Gastrocnemius medialis (tissue), 4 donors: Measurements from ENCODE around the gene ASB15. TPM values are rescaled to one million over a fixed set of nuclear protein-coding genes. Genes with fewer than 3 reads are reported as not detected.

Experiments used
- ATAC-seq, 2 donors: fragments of 150-250 bp; one replicate each; pipeline ENCODE4 v1.9.1; 2016
- DNase-seq, 2 donors: peaks; one replicate each; pipeline ENCODE4 v3.0.0-alpha.2; 2019
- H3K27ac ChIP-seq, 4 donors: fragments of 200-600 bp; sonication (generic); 1 replicate in 1 of 4; 2 replicates in 3 of 4; pipeline ENCODE4 v1.5.1; 2016 to 2018; ENCODE audit warnings: mild to moderate bottlenecking in 2 of 4, moderate library complexity in 1 of 4
- H3K27me3 ChIP-seq, 3 donors: fragments of 200-600 bp; sonication (generic) in 2 of 3; 1 replicate in 1 of 3; 2 replicates in 2 of 3; pipeline versions ENCODE4 v1.5.1 to v1.6.0; 2016 to 2019; ENCODE audit warnings: mild to moderate bottlenecking in 1 of 3, moderate library complexity in 1 of 3
- H3K36me3 ChIP-seq, 2 donors: fragments of 200-600 bp; sonication (generic) in 1 of 2; one replicate each; pipeline ENCODE4 v1.5.1; 2017 to 2018
- H3K4me1 ChIP-seq, 2 donors: fragments of 200-600 bp; sonication (generic) in 1 of 2; one replicate each; pipeline ENCODE4 v1.5.1; 2016 to 2017; ENCODE audit warnings: mild to moderate bottlenecking in 2 of 2
- H3K4me3 ChIP-seq, 4 donors: fragments of 200-600 bp; sonication (generic) in 3 of 4; 1 replicate in 1 of 4; 2 replicates in 3 of 4; pipeline ENCODE4 v1.5.1; 2016 to 2019; ENCODE audit warnings: mild to moderate bottlenecking in 2 of 4
- H3K9me3 ChIP-seq, 3 donors: fragments of 200-600 bp; sonication (generic) in 2 of 3; 1 replicate in 1 of 3; 2 replicates in 2 of 3; pipeline ENCODE4 v1.5.1; 2016 to 2019
- CTCF ChIP-seq, 5 experiments: fragments of 450-650 bp in 3 of 5; fragments of 200-600 bp in 2 of 5; sonication (generic) in 2 of 5; IDR thresholded peaks in 4 of 5; conservative IDR thresholded peaks in 1 of 5; 1 replicate in 4 of 5; 2 replicates in 1 of 5; pipeline ENCODE4 v1.5.1; 2016 to 2019; ENCODE audit warnings: antibody characterized with exemption in 5 of 5, mild to moderate bottlenecking in 3 of 5, moderate library complexity in 3 of 5
- POLR2A ChIP-seq, 2 donors: fragments of 450-650 bp; IDR thresholded peaks; one replicate each; pipeline ENCODE4 v1.6.1; 2017; ENCODE audit warnings: antibody characterized with exemption in 2 of 2, mild to moderate bottlenecking in 2 of 2, moderate library complexity in 2 of 2
- in situ Hi-C, 4 donors: fragments of 200-750 bp; cut with MboI; loops; one replicate each; pipeline versions ENCODE4 v1.15.0 to v1.8.0; 2017; ENCODE audit warnings: low sequenced_read_pairs in 4 of 4
- intact Hi-C: fragments of 100-400 bp; cut with DNase I; formaldehyde crosslinking; loops from one replicate; pipeline ENCODE4 v1.15.1; 2023; ENCODE audit warnings: low total_unique reads
- total RNA-seq, 4 donors: library from RNA; depleted of rRNA; stranded (reverse); fragments of >200 nt; gene quantifications; one replicate each; pipeline versions ENCODE4 v1.1.0 to v1.2.3, GENCODE V29; 2016

Gene ASB15
- total RNA-seq, 4 donors from 2014 or later = 5.3 to 26.0 (median 10.4) TPM

GRCh38 chr7:123569352-123570010, 32.1 kb upstream of the ASB15 start:
- Histone ChIP-seq H3K4me3 (no peak overlapping the region), H3K27ac (no peak overlapping the region), H3K27me3 (no peaks in the 10 kb centered on the region), H3K4me1 (peaks cover 4 to 6% of the 10 kb centered on the region in 2 donors), H3K36me3 (no peaks in the 10 kb centered on the region), H3K9me3 (no peaks in the 10 kb centered on the region)
- ATAC-seq (no peak), DNase-seq (no peak)
- TF ChIP-seq CTCF (IDR thresholded peaks at IDR 0.05 in 4 of 5, conservative IDR thresholded peaks at IDR 0.05 in 1 of 5) (no peak), POLR2A (IDR thresholded peaks at IDR 0.05) (no peak)
- intact Hi-C loops (no loop called here), in situ Hi-C loops (loop anchor here in 1 of 4 donors (10.0 kb wide), 1 partner anchor 295 kb away; no protein-coding TSS in a partner anchor)

GRCh38 chr7:123570390-123571182, 31.0 kb upstream of the ASB15 start:
- no peak overlapping the region for H3K4me3 ChIP-seq
- in situ Hi-C loops = loop anchor here in 1 of 4 donors (10.0 kb wide), 1 partner anchor 294 kb away; no protein-coding TSS in a partner anchor
- no peak for ATAC-seq

DNA sequence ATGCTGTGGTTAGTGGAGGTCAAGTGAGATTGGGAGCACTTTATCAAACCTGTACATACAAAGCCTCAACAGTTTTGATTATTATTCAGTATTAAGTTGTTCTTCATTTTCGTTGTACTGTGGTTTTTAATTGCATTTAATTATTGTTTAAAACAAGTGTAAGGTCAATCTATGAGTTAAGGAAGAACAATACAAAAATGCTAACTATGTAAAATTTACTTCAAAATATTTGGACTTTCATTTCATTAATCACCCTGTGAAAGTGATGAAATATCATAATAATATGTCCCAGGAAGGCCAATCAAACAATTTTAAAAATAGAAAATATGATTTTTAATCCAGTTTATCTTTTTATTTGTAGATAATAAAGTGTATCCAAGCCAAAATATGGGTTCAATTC, 30.4 kb upstream of the ASB15 start:
- in situ Hi-C loops = loop anchor here in 1 of 4 donors (10.0 kb wide), 1 partner anchor 294 kb away; no protein-coding TSS in a partner anchor

More at GRCh38 chr7:123570390-123571182, 31.0 kb upstream of the ASB15 start:
- Histone ChIP-seq H3K36me3 (no peaks in the 10 kb centered on the region), H3K9me3 (no peaks in the 10 kb centered on the region), H3K27ac (no peak overlapping the region), H3K4me1 (peaks cover 4 to 6% of the 10 kb centered on the region in 2 donors), H3K27me3 (no peaks in the 10 kb centered on the region)
- intact Hi-C loops = no loop called here
- no peak for DNase-seq
- TF ChIP-seq CTCF (IDR thresholded peaks at IDR 0.05 in 4 of 5, conservative IDR thresholded peaks at IDR 0.05 in 1 of 5) (no peak), POLR2A (IDR thresholded peaks at IDR 0.05) (no peak)

GRCh38 chr7:123571684-123572083, 29.9 kb upstream of the ASB15 start:
- Histone ChIP-seq H3K27me3 (no peaks in the 10 kb centered on the region), H3K9me3 (no peaks in the 10 kb centered on the region), H3K4me3 (no peak overlapping the region), H3K4me1 (peaks cover 4 to 6% of the 10 kb centered on the region in 2 donors), H3K36me3 (no peaks in the 10 kb centered on the region), H3K27ac (no peak overlapping the region)
- TF ChIP-seq CTCF (IDR thresholded peaks at IDR 0.05 in 4 of 5, conservative IDR thresholded peaks at IDR 0.05 in 1 of 5) = no peak
- TF ChIP-seq POLR2A (IDR thresholded peaks at IDR 0.05) = no peak
- intact Hi-C loops = no loop called here
- in situ Hi-C loops = loop anchor here in 1 of 4 donors (10.0 kb wide), 1 partner anchor 293 kb away; no protein-coding TSS in a partner anchor
- ATAC-seq (no peak), DNase-seq (no peak)

More for the DNA sequence above, 30.4 kb upstream of the ASB15 start:
- DNase-seq = no peak
- H3K4me1 ChIP-seq = peaks cover 4 to 6% of the 10 kb centered on the region in 2 donors
- no peaks in the 10 kb centered on the region for H3K9me3 ChIP-seq
- TF ChIP-seq POLR2A (IDR thresholded peaks at IDR 0.05) = no peak
- no peak for TF ChIP-seq CTCF (IDR thresholded peaks at IDR 0.05 in 4 of 5, conservative IDR thresholded peaks at IDR 0.05 in 1 of 5)
- H3K27me3 ChIP-seq = no peaks in the 10 kb centered on the region
- intact Hi-C loops = no loop called here
- ATAC-seq = no peak
- no peak overlapping the region for H3K27ac ChIP-seq
- H3K36me3 ChIP-seq = no peaks in the 10 kb centered on the region
- no peak overlapping the region for H3K4me3 ChIP-seq
